Fibroblast of lung (primary cell): ENCODE measurements around the gene SPON1.

Experiments
- CTCF ChIP-seq, 2 donors: IDR thresholded peaks in 1 of 2; conservative IDR thresholded peaks in 1 of 2; 1 replicate in 1 of 2; 2 replicates in 1 of 2; pipeline ENCODE4 v1.5.1; 2011 to 2012; ENCODE audit warnings: low read length in 2 of 2, control low read depth in 1 of 2, inconsistent platforms in 1 of 2, low read depth in 1 of 2, mild to moderate bottlenecking in 1 of 2
- EZH2 ChIP-seq: IDR thresholded peaks from 2 replicates; pipeline ENCODE4 v1.5.1; 2012; ENCODE audit warnings: low read length, control low read depth, mild to moderate bottlenecking; ENCODE audit errors: missing control alignments

DNA sequence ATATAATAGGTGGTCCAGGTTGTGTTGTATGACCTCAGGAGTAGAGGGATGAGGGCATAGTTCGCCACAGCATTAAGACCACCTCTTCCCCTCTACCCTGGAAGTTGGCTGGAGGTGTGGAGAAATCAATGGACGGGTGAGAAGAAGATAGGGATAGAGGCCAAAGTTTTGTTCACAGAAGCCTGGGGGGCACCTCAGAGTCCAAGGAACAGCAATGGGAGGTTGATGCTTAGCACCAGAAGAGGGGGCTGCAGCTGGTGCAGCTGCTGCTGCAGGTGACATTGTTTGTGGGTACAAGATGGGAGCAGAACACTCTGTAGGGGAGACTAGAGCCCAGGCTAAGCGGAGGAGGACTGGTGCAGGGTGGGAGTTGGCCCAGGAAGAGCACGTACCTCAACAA lies 31.2 kb upstream of the SPON1 start:
- TF ChIP-seq CTCF (conservative IDR thresholded peaks at IDR 0.05 in 1 of 2, IDR thresholded peaks at IDR 0.05 in 1 of 2; ENCODE audit: low read depth in 1 of 2, low read length in 2 of 2) (no peak), EZH2 (no peak)
